Activated B cell treated with CpG ODN at 0.5 μM for 24 hours (primary cell): ENCODE data around the gene EPM2AIP1. TPM values are rescaled to one million over a fixed set of nuclear protein-coding genes. Genes with fewer than 3 reads are reported as not detected.
A peak's percentile ranks its signal among the peaks of the same experiment; 100 is the strongest.

ENCODE experiments used
- ATAC-seq: fragments of 200-7000 bp; cut with Tn5 transposase; one replicate; pipeline ENCODE4 v1.10.0; 2021; ENCODE audit warnings: low read depth, mild to moderate bottlenecking, moderate library complexity
- CTCF ChIA-PET: fragments of 350-600 bp; sonication (Branson Sonifier 250); formaldehyde crosslinking; loops from one replicate; lab custom pipeline; 2021; ENCODE audit warnings: antibody characterized with exemption; lab: Charles Lee
- POLR2A ChIA-PET: fragments of 350-600 bp; sonication (Branson Sonifier 250); formaldehyde crosslinking; loops from one replicate; lab custom pipeline; 2021; ENCODE audit warnings: antibody characterized with exemption; lab: Charles Lee
- DNase-seq: peaks from one replicate; pipeline ENCODE4 v3.0.0; 2022
- H3K27ac Mint-ChIP-seq: one replicate; pipeline ENCODE4 v1.8.0; 2020; ENCODE audit warnings: mixed read lengths
- H3K27me3 Mint-ChIP-seq: one replicate; pipeline ENCODE4 v1.8.0; 2021; ENCODE audit warnings: mixed read lengths
- H3K36me3 Mint-ChIP-seq: one replicate; pipeline ENCODE4 v1.8.0; 2021; ENCODE audit warnings: low read depth, mixed read lengths
- H3K4me1 Mint-ChIP-seq: one replicate; pipeline ENCODE4 v1.8.0; 2021; ENCODE audit warnings: mixed read lengths
- H3K4me3 Mint-ChIP-seq: one replicate; pipeline ENCODE4 v1.8.0; 2020; ENCODE audit warnings: mild to moderate bottlenecking, mixed read lengths
- H3K9me3 Mint-ChIP-seq: one replicate; pipeline ENCODE4 v1.8.0; 2020; ENCODE audit warnings: mixed read lengths
- CTCF ChIP-seq: fragments of 200-600 bp; IDR thresholded peaks from one replicate; pipeline ENCODE4 v1.8.0; 2022; ENCODE audit warnings: antibody characterized with exemption, mild to moderate bottlenecking
- intact Hi-C: fragments of 100-400 bp; cut with micrococcal nuclease; formaldehyde crosslinking; loops from one replicate; pipeline ENCODE4 v1.15.1; 2024
- total RNA-seq: library from RNA; stranded (reverse); gene quantifications from 2 replicates; pipeline ENCODE4 v1.2.3, GENCODE V29; 2022

Gene EPM2AIP1
- total RNA-seq, 1 donor from 2014 or later = 30.7 TPM

GRCh38 chr3:37024092-37024491 is 31.2 kb upstream of the EPM2AIP1 start:
- ChIA-PET CTCF (interaction anchor here (0.8 to 2.0 kb wide), 6 partner anchors 9 to 232 kb away, joined by 3 to 14 read pairs (median 4); no protein-coding TSS in a partner anchor), POLR2A (interaction anchor here (2.5 kb wide), 1 partner anchor 31 kb away, joined by 17 read pairs; the partner anchor contains the start of genes EPM2AIP1 and MLH1)
- Mint-ChIP-seq H3K27ac (no peak overlapping the region), H3K27me3 (no peaks in the 10 kb centered on the region), H3K4me1 (peaks cover 7% of the 10 kb centered on the region), H3K4me3 (no peak overlapping the region), H3K9me3 (no peaks in the 10 kb centered on the region), H3K36me3 (peaks cover 85% of the 10 kb centered on the region)
- no peak for TF ChIP-seq CTCF
- intact Hi-C loops = loop anchor here (1.0 kb wide), 2 partner anchors 189 to 295 kb away; no protein-coding TSS in a partner anchor
- ATAC-seq (peak; percentile 42), DNase-seq (no peak)

- H3K27me3 Mint-ChIP-seq = no peaks in the 10 kb centered on the region
- DNase-seq = no peak
- H3K9me3 Mint-ChIP-seq = no peaks in the 10 kb centered on the region
- intact Hi-C loops = no loop called here
- ChIA-PET CTCF (no interaction called here), POLR2A (no interaction called here)
- TF ChIP-seq CTCF = no peak
- H3K4me1 Mint-ChIP-seq = no peaks in the 10 kb centered on the region
- H3K27ac Mint-ChIP-seq = no peak overlapping the region
- no peak for ATAC-seq
- no peak overlapping the region for H3K4me3 Mint-ChIP-seq
- peaks cover 92% of the 10 kb centered on the region for H3K36me3 Mint-ChIP-seq
Observed at GRCh38 chr3:37017683-37018082, 24.8 kb upstream of the EPM2AIP1 start.

- no peaks in the 10 kb centered on the region for H3K4me1 Mint-ChIP-seq
- no peaks in the 10 kb centered on the region for H3K27me3 Mint-ChIP-seq
- H3K9me3 Mint-ChIP-seq = no peaks in the 10 kb centered on the region
- intact Hi-C loops = no loop called here
- ATAC-seq (no peak), DNase-seq (no peak)
- no peak for TF ChIP-seq CTCF
- ChIA-PET POLR2A (no interaction called here), CTCF (no interaction called here)
- H3K36me3 Mint-ChIP-seq = peaks cover 92% of the 10 kb centered on the region
- H3K27ac Mint-ChIP-seq = no peak overlapping the region
- H3K4me3 Mint-ChIP-seq = no peak overlapping the region
Observed at GRCh38 chr3:37016903-37017302, 24.0 kb upstream of the EPM2AIP1 start.

- intact Hi-C loops = no loop called here
- no peak for TF ChIP-seq CTCF
- CTCF ChIA-PET = interaction anchor here (1.2 kb wide), 1 partner anchor 9 kb away, joined by 5 read pairs; no protein-coding TSS in a partner anchor
- Mint-ChIP-seq H3K9me3 (no peaks in the 10 kb centered on the region), H3K27ac (no peak overlapping the region), H3K4me3 (no peak overlapping the region), H3K36me3 (peaks cover 90% of the 10 kb centered on the region), H3K27me3 (no peaks in the 10 kb centered on the region), H3K4me1 (no peaks in the 10 kb centered on the region)
- ATAC-seq (no peak), DNase-seq (no peak)
- POLR2A ChIA-PET = no interaction called here
Observed at GRCh38 chr3:37015642-37016041, 22.7 kb upstream of the EPM2AIP1 start.

GRCh38 chr3:37014620-37015019 is 21.7 kb upstream of the EPM2AIP1 start:
- H3K27me3 Mint-ChIP-seq = no peaks in the 10 kb centered on the region
- H3K4me3 Mint-ChIP-seq = no peak overlapping the region
- intact Hi-C loops = no loop called here
- no peaks in the 10 kb centered on the region for H3K9me3 Mint-ChIP-seq
- CTCF ChIA-PET = interaction anchor here (1.2 kb wide), 1 partner anchor 10 kb away, joined by 5 read pairs; no protein-coding TSS in a partner anchor
- no peak for ATAC-seq
- POLR2A ChIA-PET = no interaction called here
- H3K27ac Mint-ChIP-seq = no peak overlapping the region
- no peak for DNase-seq
- H3K4me1 Mint-ChIP-seq = no peaks in the 10 kb centered on the region
- peaks cover 82% of the 10 kb centered on the region for H3K36me3 Mint-ChIP-seq
- no peak for TF ChIP-seq CTCF
